ENCODE measurements around the gene FSD1L.

FSD1L gene

DNA sequence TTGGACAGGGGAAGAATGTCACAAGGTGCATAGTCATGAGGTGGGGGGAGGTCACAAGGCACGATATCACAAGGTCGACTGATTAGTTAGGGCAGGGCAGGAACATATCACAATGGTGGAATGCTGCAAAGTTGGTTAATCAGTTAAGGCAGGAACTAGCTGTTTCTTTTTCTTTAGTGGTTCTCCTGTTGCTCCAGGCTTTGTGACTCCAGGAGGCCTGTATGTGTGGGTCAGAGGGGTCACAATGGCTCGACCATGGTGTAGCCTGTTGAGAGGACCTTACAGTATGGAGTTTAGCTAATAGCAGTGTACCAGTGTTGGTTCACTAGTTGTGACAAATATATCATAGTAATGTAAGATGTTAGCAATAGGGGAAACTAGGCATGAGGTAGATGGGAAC, 12.4 kb upstream of the FSD1L start:
- DNase-seq (ENCODE audit: low read depth in 3 of 3): no peak

- no peak for DNase-seq (ENCODE audit: low read depth in 3 of 3)
Measured at GRCh38 chr9:105436783-105437182, 11.1 kb upstream of the FSD1L start.

DNA sequence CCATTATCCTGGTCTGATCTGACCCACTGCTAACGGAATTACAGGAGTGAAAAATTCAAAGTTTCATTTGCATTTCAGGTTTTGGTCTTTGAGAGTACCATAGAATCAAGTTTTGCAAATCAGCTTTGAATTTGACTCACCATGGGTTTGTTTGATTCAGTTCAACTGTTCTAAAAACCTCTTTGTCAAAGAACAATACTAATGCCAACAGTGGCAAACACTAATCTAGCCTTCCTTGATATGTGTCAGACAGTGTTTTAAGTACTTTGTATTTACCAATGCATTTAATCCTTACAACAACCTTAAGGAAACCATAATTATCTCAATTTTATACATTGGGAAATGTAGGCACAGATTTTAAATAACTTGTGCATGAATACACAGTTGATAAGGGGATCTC, 10.1 kb upstream of the FSD1L start:
- no peak for DNase-seq (ENCODE audit: low read depth in 3 of 3)

DNA sequence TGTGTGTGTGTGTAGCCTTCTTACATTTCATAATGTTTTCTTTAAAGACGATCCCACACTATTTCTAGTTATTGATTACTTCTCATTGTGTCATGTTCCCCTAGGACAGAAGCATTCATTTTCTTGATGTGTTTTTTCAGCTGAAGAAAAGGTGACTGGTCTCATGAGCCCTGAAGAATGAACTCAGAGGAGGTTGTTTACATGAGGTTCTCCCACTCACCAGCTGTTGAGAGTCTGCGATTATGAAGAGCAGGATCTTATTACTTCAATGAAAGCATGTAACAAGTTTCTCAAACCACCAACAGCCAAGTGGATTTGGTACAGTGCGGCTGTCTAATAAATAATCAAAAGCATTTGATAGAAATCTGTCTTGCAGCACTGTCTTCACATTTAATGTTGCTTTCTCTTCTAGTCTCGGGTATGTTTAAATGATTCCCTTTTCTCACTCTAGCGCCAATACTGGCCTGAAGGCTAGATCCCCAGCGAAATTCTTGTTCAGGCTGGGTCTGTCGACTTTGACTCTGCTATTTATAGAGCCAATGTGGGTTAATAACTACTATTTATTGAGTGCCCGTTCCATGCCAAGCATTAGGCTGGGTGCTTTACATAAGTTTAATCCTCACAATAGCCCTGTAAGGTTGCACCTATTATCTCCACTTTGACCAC, 9.6 kb upstream of the FSD1L start:
- DNase-seq (ENCODE audit: low read depth in 3 of 3): no peak

DNA sequence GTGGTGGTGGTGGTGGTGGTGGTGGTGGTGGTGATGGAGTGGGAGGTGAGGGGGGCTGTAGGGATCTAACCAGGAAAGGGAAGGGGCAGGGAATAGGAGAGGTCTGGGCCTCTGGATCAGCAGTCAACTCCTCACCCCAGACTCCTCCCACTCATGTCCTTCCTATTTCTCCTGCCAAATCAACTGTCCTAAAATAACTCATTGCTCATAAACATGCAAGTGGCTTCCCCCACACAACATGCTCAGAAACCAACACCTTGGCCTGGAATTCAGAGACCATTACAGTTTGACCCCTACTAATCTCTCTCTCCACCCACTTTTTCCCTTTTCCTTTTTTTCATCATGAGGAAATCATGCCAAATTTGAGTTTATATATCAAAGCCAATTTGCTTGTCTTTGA, 8.4 kb upstream of the FSD1L start:
- no peak for DNase-seq (ENCODE audit: low read depth in 3 of 3)

- DNase-seq (ENCODE audit: low read depth in 3 of 3): no peak
Measured at GRCh38 chr9:105441616-105442160, 6.1 kb upstream of the FSD1L start.

DNA sequence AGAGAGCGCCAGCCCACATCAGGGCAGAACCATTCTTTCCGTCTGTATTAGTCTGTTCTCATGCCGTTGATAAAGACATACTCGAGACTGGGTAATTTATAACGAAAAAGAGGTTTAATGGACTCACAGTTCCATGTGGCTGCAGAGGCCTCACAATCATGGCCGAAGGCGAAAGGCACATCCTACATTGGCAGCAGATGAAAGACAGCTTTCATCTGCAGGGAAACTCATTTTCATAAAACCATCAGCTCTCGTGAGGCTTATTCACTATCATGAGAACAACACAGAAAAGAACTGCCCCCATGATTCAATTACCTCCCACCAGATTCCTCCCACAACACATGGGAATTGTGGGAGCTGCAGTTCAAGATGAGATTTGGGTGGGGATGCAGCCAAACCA, 4.7 kb upstream of the FSD1L start:
- DNase-seq (ENCODE audit: low read depth in 3 of 3): no peak

- no peak for DNase-seq (ENCODE audit: low read depth in 3 of 3)
Measured at GRCh38 chr9:105444130-105444529, 3.7 kb upstream of the FSD1L start.

- no peak for DNase-seq (ENCODE audit: low read depth in 3 of 3)
Measured at GRCh38 chr9:105445203-105445881, 2.5 kb upstream of the FSD1L start.

DNA sequence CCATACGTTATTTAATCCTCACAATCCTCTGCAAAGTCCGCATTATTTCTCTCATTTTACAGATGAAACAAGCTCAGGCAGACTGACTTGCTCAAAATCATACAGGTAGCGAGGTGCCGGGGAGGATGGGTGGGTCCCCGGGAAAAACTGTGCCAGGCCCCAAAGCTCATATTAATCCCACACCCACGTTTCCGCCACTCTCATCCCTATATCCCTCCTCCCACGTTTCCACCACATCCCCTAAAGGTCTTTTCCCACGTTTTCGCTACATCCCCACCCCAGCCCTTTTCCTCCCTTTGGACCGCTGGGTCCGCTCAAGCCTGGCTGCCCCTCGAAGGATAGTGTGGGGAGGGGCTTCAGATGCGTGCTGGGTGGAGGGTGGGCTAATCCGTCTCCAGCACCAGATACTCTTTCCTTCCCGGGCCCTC, 434 bp upstream of the FSD1L start:
- DNase-seq (ENCODE audit: low read depth in 3 of 3): no peak

GRCh38 chr9:105449081-105449480, 1.2 kb downstream of the FSD1L start:
- no peak for DNase-seq (ENCODE audit: low read depth in 3 of 3)

- no peak for DNase-seq (ENCODE audit: low read depth in 3 of 3)
Measured at GRCh38 chr9:105452185-105452584, 4.4 kb downstream of the FSD1L start.

- DNase-seq (ENCODE audit: low read depth in 3 of 3): no peak
Measured at GRCh38 chr9:105455836-105456475, 8.1 kb downstream of the FSD1L start.

DNA sequence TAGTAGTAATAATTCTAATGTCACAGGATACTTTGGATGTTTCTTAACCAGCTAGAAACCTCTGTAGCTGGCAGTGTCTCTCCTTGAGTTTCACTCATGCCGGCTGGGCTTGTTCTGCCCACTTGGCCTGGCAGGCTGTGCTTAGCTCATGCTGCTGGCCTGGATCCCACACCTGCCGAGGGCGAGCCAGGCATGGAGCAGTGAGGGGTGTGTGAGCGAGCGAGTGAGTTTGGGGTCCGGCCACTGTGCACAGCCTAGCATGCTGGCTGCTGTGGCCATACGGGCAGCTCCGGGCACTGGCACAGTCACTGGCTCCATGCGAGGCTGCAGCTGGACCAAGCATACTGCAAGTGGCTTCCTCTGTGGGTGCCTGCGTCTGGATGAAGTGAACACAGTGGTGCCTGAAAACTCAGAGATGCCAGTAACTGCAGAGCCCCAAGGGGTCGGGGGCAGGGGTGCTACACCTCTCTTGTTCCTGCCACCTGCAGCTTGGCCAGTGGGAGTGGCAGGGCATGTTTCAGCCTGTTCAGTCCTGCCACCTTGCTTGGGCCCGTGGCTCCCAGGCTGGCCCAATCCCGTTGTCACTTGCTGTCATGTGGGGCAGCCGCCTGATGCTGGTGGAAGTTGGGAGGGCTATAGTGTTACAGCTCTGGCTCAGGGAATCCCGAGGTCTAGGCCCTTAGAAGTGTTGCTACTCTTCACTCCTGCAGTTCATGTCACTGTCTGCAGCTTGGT, 9.9 kb downstream of the FSD1L start:
- no peak for DNase-seq (ENCODE audit: low read depth in 3 of 3)

- no peak for DNase-seq (ENCODE audit: low read depth in 3 of 3)
Measured at GRCh38 chr9:105458404-105458803, 10.6 kb downstream of the FSD1L start.

DNA sequence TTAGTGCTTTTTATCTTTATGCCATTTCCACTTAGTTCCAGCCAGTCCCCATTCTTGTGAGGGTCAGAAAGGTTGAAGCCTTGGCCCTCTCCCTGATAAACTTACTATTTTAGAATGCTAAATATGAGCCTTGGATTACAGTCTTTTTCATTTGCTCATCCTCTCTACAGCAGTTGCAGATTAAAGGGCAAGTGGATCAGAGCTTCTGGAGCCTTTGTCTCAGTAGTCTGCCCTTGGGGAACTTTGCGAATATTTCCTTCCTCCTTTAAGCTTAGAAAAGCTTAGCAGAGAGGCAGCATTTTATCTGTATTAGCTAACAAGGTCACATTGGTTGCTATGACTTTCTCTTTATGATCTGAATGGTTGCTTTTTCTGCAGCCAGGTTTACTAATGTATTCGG, 11.5 kb downstream of the FSD1L start:
- no peak for DNase-seq (ENCODE audit: low read depth in 3 of 3)

DNA sequence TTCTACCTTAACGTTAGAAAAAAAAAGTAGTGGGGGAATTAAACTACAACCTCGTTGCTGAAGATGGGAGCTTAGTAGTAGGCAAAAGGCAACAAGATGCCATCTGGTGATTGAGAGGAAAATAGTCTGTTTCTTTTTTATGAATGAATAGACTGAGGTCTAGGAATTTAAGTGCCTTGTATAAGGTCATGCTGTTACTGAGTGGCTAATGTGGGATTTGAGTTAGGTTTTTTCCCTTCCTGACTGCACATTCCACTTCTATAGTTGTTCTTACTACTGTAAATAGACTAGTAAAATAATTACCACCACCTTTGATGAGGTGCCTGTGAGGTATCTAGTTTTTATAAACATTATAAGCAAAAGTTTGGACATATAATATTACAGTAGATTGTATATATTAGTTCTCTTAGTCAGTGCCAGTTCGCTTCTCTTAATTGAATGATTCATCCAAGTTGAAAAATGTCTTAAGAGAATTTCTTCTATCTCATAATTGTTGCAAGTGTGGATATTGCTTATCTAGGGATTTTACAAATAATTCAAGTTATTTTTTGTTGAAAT, 19.1 kb downstream of the FSD1L start:
- DNase-seq (ENCODE audit: low read depth in 3 of 3): no peak

GRCh38 chr9:105468875-105469274, 21.0 kb downstream of the FSD1L start:
- DNase-seq (ENCODE audit: low read depth in 3 of 3): no peak

DNA sequence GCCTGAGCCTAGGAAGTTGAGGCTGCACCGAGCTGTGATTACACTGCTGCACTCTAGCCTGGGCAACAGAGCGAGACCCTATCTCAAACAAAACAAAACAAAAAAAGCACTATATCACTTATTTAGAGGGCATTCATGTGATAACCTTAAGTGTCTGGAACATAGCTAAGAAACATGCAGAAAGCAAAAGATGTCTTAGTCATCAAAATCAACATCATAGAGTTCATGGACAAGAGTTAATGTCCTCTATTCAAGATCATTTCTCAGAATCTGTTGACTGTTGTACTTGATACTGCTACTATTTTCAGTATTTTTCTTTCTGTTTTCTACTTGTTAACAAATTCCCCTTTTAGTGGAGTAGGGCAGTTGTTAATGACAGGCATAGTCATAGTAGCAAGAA, 25.4 kb downstream of the FSD1L start:
- no peak for DNase-seq (ENCODE audit: low read depth in 3 of 3)

DNA sequence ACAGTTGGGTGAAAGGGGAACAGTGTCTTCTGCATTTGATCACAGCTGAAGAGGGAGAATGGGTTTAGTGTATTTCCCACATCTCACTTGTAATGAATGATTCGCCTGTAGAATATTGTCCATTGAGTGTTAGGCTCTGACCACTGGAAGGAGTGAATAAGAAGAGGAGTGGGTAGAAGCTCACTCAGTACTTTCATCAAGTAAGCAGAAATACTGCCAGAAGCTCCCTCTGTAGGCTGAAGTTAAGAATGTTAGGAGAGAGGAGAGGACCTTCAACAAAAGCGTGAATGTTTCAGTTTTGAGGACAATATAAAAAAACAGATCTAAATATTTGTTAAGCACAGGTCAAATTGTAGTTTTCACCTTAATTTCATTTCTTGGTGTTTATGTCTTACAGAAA, 27.5 kb downstream of the FSD1L start:
- no peak for DNase-seq (ENCODE audit: low read depth in 3 of 3)

- DNase-seq (ENCODE audit: low read depth in 3 of 3): no peak
Measured at GRCh38 chr9:105479846-105480245, 32.0 kb downstream of the FSD1L start.

DNA sequence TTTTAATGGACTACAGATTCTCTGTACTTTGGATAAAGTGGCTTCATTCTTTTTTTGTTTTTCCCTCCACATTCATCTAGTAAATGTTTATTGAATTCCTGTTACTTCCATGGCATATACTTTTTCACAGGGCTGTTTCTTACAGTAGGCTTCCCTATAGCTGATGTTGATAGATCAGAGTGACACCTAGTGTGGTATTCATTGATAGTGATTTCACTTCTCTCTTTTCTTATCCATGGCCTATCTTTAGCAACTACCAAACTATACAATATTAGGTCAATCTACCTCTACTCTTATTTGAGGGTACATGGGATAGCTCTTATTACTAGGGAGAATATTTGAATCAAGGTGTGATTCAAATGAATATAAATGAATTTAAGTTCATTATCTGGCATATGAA, 35.8 kb downstream of the FSD1L start:
- no peak for DNase-seq (ENCODE audit: low read depth in 3 of 3)
